ENCODE data around the gene ACSS1.

Gene ACSS1

DNA sequence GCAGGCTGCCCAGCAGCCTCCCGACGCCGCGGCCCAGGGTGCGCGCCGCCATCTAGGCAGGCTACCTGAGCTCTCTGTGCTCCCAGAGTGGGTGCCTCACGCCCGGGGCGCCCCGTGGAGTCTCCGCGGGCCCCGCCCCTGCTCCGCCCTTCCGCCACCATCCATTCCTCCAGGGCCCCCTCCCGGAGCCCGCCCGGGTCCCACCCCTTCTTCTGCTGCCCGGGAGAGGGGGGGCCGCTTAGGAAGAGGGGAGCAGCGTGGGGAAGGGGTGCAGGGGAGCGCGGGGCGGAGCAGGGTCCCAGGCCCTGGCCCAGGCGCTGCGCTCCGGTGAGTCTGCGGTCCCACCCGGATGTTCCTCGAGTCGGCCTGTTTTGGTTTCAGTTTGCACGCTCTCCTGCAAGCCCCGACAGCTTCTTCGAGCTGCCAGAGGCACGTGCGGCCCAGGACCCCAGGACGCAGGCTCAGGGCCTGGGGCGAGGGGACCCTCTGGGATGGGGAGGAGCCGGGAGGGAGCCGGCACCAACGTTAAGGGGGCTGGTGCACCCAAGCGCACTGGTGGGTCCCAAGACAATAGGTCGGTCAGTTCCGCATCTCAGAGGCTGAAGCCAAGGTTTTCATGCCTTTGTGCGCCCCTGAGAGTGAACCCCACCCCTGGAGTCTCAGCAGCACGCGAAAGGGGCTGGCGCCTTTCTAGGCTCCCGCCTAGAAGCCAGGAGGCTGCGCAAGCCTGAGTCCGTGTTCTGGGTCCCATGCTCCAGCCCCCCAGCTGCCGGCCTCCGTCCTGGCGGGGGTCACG, at the start of gene ACSS1:
TSS of gene ACSS1 (minus strand) at position 89 of the 796 bp plus-strand sequence. CDS start at position 52, 37 bp downstream.
- DNase-seq = peak; percentile 83

DNA sequence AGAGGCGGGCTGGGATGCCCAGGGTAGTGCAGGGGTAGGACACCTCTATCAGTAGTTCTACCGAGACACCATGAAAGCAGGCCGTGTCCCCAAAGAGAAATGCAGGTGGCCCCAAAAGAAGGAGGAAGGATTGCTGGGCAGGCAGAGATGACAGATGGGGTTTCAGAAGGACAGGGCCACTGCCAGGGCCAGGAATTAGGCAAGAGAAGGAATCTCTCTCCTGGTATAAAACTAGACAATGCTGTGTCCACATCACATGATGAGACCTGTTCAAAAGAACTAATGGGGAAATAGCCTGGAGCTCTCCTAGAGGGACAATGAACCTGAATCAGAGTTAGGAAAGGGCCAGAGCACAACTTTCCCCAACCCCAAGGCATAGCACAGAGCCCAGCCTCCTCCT, 45.6 kb upstream of the ACSS1 start:
- no peak for DNase-seq

DNA sequence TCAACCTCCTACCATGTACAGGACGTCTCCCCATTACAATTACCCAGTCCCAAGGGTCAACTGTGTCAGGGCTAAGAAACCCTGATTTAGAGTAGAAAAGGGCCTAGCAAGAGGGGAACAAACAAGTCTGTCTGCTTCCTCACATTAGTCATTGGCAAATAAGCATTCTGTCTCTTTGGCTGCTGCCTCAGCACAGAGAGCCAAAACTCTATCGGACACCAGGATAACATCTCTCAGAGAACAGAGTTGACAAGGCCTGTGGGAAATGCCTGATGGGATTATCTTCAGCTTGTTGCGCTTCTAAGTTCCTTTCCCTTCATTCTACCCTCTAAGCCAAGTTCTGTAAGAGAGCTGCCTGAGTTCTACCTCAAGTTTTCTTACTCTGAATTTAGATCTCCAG, 43.0 kb upstream of the ACSS1 start:
- no peak for DNase-seq

DNA sequence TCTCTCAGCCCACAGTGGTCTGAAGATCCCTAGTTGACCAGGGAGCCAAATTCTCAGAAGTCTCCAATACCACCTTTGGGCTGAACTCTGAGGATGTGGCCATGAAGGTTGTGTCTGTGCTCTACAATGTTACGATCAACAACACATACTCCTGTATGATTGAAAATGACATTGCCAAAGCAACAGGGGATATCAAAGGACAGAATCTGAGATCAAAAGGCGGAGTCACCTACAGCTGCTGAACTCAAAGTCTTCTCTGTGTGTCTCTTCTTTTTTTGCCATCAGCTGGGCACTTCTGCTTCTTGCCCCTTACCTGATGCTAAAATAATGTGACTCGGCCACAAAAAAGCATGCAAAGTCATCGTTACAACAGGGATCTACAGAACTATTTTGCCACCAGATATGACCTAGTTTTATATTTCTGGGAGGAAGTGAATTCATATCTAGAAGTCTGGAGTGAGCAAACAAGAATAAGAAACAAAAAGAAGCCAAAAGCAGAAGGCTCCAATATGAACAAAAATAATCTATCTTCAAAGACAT, 41.7 kb upstream of the ACSS1 start:
- DNase-seq = no peak

DNA sequence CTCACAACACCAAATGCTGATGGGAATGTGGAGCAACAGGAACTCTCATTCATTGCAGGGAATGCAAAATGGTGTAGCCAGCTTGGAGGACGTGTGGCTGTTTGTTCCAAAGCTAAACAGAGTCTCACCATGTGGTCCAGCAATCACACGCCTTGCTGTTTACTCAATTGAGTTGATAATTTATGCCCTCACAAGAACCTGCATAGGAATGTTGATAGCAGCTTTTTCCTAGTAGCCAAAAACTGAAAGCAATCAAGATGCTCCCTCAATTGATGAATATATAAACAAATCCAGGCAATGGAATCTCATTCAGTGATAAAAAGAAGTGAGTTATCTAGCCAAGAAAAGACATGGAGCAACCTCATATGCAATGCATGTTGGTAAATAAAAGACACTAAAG, 39.6 kb upstream of the ACSS1 start:
- DNase-seq = no peak

DNA sequence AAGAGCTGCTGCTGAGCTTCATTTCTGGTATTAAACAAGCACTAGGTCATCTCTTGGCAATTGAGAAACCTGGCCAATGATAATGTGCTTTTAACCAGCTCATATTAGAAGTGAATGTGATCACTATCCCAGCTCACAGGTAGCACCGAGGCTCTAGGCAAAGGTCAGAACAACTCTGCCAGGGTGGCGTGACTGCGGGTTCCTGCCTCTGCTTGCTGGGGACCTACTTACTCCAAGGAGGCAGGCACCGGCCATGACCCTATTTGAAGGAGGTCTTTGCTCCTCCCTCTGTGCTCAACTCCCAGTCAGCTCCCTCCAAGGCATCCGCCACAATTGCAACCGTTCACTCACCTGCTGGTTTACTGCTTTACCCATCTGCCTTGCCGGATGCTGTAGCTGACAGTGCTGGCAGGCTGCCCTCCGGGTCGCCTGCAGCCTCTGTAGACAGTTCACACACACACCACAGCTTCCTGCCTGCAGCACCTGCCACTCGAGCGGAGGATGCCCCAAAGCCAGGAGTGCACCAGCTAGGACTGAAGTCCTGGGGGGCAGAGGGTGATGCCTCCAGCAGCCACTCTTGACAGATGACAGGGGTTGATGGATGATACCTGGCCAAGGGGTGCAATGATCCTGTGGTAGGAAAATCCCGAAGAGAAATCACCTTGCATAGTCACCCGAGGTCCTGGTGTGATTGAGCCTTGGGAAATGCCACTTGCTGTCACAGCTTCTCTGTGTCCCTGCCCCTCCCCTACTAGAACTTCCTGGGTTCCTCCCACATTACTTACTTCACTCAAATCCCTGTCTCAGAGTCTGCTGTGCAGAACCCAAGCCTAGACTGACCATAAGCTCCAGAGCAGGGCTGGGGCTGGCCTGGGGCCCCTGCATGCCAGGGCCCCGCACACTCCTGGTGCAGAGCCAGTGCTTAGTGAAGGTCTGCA, 32.8 kb upstream of the ACSS1 start:
- peak; percentile 87 for DNase-seq

DNA sequence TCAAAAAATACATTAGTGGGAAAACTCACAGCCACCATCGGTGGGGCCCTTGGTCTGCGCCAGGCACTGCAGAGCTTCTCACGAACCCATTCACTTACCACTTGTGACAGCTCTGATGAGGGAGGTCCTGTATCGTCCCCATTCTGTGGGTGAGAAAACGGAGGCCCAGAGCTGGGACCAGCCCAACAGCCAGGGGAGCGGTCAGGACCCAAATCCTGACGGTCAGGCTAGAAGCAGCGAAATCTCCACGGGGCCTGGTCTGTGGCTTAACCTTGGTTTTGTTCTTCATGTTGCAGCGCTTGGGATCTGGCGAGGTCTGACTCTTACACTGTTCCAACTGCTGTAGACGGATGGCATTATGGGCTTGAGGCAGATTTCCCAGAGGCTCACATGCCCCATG, 31.7 kb upstream of the ACSS1 start:
- no peak for DNase-seq

DNA sequence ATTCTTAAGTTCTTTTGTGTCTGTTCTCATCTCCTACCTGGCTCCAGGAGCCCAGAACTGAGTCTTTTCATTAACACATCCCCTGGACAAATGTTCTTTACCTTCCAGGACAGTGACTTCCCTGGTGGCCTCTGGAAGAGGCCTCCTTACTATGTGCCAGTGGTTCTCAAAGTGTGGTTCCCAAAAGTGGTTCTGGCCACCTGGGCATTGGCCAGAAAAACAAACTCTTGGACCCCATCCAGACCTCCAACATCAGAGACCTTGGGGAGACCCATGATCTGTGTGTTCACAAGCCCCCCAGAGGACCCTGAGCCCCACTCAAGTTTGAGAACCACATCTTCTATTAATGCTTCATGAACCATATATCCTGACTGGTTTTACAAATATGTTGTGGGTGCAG, 31.2 kb upstream of the ACSS1 start:
- no peak for DNase-seq

DNA sequence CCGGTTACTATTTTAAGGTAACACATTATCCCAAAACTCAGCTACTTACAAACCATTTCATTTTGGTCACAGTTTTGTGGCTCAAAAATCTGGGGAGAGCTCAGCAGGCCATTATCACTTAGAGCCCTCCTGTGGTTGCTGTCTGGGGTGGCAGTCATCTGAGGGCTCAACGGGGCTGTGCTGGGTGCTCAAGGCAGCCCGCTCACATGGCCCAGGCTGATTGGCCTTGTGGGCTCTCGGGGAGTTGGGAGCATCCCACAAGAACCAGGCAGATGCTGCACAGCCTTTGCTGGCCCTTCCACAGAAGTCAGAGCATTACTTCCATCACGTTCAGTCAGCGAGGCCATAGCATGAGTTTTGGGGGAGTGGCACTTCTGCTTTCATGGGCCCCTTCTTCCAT, 30.3 kb upstream of the ACSS1 start:
- no peak for DNase-seq

DNA sequence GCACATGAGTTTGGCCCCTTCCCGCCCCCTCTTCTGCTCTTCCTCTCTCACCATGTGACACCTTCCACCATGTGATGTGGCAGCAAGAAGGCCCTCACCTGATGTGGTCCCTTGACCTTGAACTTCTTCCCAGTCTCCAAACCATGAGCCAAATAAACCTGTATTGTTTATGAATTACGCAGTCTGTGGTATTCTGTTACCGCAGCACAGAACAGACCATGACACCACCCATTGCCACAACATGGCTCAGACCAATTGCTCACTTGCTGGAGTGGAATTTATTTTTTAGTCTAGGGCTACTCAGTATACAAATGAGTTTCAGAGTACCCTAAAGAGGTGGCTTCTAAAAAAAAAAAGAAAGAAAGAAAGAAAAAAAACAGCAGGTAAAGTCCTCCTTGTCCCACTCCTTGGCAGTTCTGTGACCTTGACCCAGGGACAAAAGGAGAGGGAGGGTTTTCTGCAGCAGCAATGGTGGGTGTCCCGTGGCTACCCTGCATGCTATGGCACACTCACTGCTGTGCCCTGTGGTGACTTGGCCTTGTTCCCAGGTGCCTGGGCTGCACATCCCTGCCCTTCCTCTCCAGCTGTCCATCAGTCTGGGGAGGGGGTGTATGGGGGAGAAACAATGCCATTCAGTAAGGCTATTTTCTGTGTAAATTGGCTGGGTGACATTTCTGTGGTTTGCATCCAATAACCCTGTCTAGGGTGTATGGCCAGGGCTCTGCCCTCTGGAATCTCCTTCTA, 29.4 kb upstream of the ACSS1 start:
- DNase-seq = no peak

DNA sequence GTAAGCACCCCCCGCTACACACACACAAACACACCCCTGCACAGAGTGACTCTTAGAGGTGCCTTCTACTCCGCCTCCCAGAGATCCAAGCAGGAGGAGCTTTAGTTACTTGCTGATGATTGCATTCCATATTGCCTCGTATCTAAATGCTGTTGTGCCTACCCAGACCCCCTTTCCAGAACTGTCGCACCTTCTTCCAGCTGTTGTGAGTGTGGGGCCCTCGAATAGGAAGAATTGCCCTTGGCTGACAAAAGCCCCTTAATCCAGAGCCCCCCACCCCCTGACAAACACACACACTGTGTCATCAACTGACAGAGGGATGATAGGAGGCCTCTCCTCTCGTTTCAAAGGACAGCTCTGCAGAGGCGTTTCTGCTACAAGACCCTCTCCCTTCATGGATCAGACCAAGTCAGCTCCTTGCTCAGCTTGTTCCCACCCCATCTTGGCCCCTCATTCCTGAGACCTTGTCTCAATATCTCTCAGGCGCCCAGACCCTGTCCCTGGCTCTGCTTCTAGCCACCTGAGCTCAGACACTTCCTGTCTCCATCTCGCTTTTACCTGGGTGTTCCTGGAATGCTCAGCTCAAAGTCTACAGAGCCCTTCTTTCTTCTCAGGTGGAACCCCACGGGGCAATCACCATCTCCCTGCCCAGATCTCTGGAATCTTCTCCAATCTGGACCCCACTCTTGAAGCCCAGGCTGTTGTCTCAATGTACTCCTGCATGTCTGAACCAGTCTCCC, 28.0 kb upstream of the ACSS1 start:
- no peak for DNase-seq

DNA sequence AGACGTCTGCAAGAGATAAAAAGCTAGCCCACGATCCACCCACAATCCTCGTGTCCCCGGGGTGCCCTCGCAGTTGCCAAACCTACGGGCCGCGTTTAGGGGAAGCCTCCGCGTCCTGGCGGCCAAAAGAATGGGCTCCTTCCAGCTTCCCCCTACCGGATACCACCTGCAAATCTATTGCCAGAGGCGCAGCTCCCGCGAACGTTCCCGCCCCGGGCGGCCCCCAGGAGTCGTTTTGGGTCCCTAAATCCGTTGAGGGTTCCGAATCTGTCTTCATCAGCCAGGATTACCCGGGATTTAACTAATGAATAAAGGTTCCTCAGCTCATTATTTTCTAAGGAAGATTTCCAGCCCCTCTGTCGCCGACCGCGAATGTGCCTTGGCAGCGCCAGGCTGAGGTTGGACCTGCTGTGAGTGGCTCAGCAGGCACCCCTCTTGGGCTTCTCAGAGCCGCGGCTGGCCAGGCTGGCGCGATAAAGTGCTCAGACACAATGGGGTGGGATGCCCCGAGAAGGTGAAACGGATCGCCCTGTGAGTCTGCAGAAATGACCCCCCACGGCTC, 26.8 kb upstream of the ACSS1 start:
- no peak for DNase-seq

DNA sequence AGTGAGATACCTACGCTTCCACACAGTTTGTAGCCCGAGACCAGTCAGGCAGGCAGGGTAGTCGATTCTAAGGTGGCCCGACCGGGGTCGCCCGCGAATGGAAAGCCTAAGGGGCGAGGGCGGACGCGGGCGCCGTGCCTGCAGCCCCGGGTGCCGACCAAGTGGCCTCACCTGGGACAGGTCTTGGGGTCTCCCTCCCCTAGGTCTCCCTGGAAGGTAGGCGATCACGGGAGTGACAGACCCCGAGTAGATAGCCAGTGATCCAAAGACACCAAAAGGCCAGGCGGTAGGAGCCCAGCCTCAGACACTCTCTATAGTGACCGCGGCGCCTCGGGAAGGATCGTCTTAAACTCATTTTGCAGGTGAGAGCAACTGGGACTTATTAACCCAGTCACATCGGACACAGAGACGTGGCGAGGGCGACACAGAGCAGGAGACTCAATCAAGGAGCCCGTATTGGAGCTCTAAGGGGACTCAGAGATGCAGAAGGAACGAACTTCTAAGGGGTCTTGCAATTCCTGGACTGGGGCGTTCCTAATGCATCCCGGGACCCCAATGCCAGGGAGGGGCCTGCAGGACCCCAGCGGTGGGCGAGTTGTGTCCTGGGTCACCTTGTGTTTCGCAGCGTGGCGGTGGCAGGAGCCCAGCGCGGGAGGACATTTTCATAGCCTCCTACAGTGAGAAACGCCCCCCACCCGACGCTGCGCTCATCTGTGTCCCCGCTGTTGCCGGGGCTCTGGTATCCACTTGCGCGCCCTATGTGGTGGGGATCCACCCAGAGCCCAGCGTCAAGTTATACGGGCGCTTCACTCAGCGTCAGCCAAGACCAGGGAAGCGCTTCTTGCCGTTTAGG, 26.1 kb upstream of the ACSS1 start:
- DNase-seq = no peak

DNA sequence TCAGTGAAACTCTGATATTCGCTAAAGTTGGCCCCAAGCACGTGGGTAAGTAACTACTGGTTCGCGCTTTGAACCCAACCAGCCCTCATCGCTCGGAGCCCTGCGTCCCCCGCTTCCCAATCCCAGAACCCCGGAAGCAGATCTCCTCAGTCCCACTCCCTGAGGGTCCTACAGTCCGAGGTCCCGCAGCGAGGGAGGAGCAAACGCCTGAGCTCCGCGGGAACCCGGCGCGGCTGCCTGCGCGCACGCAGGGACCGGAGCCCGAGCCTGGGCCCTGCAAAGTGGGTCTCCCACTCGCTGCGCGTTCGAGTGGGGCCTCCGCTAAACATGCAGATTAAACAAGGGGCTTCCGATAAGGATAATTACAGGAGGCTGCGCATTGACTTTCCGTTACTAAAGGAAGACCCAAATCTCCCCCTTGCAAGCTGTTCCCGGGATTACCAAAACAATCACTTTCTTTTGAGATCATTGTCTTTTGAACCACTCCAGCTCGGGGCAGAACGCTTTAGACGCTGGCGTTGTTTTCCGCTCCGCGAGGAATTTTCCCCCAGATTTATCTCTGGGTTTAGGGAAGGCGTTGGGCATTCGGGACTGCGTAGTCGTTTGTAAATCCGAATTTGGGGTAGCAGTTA, 25.3 kb upstream of the ACSS1 start:
- no peak for DNase-seq

DNA sequence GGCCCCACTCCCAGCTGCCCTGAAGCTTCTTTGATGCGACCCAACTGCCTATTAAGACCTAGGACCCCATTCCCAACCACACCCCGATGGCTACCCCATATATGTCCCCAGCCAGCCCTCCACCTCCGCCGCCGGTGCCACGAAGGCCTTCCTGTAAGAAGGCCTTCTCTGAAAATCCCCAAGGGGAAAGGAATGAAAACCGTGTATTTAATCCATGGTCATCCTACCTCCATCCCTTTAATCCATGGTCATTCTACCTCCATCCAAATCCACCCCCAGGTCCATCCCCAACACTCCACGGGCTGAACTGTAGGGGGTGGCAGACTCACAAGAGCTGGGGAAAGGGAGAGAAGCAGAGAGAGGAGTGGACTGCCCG, 24.5 kb upstream of the ACSS1 start:
- no peak for DNase-seq

DNA sequence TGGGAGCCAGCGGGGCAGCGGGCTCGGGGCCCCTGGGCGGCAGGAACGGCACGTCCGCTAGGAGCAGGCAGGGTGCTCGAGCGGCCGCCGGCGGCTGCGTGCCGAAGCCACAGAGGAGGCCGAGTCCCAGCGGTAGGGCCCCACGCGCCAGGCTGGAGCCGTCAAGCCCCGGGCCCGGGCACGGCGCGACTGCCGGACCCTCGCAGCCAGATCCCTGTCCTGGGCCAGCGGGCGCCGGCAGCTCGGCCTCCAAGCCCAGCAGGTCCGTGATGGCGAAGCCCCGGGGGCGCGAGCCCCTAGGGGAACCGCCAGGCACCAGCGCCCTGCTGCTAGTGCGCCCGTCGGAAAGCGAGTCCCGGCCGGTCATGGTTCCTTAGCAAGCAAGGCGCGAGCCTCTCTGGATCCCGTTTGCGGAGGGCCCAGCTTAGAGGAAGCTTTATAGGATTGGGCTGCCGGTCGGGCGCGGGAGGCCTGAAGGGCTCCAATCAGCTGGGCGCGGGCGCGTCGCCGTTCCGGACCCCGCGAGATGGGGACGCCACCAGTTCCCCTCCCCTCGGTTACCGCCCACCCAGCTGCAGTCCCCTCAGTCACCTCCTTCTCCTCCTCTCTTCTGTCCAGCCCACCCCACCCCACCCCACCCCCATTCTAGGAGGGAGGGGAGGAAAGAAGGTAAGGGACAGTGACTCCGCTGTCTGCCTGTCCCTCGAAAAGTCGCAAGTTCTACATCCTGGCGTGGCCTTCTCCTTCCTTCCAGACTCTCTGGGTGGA, 24.0 kb upstream of the ACSS1 start, which contains the start of gene VSX1:
TSS of gene VSX1 (minus strand) at position 412 of the 768 bp plus-strand sequence. CDS start at position 367, 45 bp downstream.
- no peak for DNase-seq

DNA sequence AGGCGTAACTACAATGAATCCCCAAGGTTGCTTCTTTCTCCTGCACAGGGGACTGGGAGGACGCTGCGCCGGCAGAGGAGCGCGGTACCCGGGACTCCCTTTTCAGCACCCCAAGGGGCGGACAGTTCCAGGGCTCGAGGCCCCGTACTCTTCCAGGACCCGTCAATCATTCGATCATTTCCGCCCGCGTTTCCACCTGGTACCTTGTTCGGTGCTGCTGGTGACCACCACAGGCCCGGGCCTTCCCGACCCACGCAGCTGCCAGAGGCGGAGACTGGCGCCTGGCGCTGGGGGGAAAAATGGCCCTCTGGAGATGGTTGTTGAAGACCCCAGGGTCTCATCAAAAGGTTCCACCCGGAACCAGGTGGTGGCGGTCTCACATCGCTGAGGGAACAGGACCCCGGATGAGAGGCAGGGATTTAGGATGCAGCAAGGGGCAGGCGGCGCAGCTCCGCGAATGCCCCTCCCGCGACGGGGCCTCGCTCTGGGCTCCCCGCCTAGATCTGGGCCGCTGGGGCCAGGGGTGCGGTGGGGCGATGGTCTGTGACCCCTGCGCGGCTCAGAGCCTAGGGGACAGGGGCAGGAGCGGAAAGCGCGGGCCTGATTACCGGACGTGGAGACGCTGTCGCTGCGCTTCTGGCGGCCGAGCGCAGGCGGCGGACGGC, 23.3 kb upstream of the ACSS1 start:
- DNase-seq = peak; percentile 52

DNA sequence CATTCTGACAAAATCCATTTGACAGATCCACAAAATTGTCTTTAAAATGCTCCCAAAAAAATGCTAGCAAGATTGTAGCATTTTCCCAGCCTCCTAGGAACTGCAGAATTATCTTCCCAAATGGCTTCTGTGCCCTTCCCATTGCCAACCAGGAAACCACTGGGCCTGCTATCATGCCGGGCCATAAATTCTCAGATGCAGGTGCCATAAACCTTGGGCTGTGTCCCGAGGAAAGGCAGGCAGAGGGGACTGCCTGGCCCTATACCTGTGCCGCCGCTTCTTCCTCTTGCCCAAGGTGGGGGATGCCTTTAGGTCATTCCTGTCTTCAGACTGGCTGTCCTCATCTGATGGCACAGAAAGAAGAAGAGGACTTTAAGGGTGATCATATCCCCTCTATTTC, 21.2 kb upstream of the ACSS1 start:
- DNase-seq = no peak

DNA sequence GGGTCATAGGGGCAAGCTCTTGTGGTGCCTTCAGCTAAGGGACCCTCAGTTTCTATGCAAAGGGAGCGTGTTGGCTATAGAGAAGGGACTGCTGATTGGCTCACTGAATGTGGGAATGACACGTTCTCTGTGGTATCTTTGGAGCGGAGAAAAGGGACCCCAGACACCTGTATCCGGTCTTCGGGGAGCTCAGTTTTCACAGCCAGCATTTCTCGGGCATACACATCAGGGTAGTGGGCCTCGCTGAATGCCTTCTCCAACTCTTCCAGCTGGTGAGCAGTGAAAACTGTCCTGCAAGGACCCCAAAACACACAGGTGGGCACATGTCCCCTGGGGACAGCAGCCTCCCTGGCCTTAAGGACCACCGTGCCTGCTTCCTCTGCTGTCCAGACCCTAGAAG, 20.7 kb upstream of the ACSS1 start:
- no peak for DNase-seq

All from CD4-positive, alpha-beta T cell treated with Interleukin-17A for 4 hours (primary cell).